ENCODE measurements around the gene FBXL15.

Gene FBXL15

DNA sequence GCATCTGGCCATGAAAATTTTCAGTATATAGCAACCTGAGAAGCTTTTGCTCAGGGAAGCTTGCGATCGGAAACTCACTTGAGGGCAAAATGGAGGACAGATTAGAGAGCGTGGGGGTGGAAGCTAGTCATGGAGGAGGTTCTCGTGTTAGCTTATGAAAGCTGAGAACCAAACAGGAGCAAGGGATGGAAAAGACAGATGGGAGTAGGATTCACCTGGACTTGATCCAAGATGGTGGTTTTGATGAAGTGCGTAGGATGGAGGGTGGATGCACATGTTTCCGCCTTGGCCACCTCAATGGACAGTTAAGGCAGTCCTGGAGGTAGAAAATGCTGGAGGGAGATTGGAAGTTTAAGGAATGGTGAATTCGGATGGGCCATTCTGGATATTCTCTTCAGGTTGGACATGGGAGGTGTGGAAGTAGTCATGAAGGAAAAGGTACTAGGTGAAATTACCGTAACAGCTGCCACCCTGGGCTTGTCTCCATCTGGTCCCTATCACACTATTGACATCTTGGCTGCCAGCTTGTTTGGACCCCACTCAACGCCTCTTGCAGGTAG, 37.0 kb downstream of the FBXL15 start:
- no peak for DNase-seq

DNA sequence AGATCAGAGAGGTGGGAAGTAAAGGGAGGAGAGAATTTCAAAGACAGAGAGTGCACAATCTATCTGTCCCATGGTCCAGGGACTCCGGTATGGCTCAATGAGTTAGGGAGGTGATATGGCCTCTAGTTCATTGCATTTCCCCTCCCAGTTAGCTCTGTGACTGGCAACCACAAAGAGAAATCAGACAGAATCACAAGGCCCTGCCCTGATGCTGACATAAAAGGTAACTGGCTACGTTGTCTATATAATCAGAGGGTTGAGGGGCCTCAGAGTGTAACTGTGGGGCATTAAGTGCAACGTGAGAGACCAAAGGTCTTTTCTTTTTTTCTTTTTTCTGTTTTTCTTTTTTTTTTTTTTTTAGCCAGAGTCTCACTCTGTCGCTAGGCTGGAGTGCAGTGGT, 38.0 kb downstream of the FBXL15 start:
- DNase-seq: no peak

DNA sequence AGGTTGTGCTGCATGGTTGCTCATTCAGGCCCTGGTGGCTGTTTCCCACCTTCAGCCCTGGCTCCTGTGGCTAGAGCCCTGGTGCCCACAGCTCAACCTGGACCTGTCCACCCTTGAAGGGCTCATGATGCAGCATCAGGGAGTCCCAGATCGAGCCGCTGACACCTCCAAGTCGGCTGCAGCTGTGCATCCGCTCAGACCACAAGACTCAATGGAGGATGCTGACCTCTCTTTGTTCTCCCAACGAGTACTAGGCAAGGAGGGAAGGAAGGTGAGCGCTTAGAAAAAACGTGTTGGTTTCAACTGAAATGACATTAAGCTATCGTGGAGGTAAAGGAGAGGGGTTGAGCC, 40.2 kb downstream of the FBXL15 start:
- no peak for DNase-seq

DNA sequence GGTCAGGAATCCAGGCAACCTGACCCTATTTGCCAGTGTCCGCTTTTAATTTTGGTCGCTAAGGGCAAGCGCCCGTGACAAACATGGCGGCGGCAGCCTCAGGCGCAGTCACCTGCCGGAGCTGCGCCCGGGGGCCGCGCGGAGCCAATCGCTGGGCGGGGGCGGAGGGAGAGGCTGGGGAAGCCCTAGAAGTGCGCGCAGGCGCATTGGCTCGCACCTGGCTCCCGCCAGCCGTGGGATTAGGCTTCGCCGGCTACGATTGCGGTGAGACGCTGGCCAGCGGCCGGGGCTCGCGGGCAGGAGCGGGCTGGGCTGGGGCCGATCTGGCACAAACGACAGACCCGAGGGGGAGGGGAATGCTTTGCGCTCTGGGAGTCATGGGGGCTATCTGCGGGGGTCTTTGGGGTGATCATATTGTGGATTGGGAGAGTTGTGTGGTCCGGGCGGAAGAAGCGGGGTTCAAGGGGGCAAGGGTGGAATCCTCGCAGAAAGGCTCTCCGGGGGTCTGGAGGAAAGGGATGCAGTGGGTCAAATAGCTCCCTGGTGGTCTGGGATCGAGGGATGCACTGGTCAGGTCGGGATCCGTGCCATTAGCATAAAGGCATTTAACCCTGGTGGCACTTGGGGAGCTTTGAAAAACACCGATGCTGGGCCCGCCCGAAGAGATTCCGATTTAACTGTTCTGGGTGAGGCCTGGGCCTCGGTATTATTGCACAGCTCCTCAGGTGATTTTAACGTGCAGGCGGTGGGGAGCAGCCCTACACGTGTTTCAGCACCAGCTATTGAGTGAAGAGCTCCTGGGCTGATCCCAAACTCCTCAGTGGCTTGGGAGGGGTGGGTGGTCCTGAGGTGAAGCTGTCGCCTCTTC, 40.8 kb downstream of the FBXL15 start:
- peak; percentile 96 for DNase-seq

DNA sequence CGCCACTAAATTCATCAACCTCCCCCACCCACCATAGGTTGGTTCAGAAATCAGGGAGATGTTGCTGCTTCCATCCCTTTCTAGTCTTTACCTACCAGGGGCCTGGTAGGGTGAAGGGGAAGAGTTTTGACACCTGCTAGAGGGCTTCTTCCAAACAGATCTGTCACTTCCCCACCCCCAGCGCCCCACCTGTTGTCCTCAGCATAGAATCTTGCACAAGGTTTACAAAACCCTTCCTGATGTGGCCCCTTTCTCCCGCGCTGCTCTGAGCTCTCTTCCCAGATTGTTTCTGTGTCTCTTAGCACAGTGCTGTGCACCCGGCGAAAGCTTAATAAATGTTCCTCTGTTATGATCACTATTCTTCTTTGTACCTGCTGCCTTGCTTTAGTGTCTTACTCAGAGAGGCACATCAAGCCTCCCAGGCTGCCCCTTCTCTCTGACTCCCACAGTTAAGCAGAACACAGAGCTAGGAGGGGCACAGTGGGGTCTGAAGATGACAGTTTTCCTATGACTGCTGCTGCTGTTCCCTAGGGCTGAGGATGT, 41.9 kb downstream of the FBXL15 start:
- DNase-seq: peak; percentile 50

DNA sequence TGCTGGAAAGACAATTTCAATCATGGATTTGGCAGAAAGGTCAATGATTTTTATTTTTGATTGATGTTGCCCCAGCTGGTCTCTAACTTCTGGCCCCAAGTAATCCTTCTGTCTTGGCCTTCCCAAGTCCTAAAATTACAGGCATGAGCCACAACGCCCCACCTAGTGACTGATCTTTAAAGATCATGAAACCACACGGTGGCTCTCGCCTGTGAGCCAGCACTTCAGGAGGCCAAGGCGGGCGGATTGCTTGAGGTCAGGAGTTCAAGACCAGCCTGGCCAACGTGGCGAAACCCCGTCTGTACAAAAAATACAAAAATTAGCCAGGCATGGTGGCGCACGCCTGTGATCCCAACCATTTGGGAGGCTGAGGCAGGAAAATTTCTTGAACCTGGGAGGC, 43.3 kb downstream of the FBXL15 start:
- no peak for DNase-seq

GRCh38 chr10:102465466-102465865, 44.8 kb downstream of the FBXL15 start:
- no peak for DNase-seq

DNA sequence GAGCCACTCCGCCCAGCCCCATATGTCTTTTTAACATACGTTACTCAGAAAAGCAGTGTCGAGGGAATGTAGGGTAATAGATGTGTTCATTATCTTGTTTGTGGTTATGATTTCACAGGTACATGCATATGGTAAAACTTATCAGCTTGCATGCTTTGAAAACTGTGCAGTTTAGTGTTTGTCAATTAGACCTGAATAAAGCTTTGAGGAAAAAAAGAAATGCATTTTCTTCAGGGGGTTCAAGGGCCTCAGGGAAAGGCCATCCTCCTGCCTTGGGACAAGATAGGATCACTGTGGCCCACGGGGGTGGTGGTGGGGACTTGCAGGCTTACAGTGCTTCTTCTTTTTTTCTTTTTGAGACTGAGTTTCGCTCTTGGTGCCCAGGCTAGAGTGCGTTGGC, 46.7 kb downstream of the FBXL15 start:
- no peak for DNase-seq

GRCh38 chr10:102467971-102468438, 47.4 kb downstream of the FBXL15 start:
- DNase-seq: no peak

DNA sequence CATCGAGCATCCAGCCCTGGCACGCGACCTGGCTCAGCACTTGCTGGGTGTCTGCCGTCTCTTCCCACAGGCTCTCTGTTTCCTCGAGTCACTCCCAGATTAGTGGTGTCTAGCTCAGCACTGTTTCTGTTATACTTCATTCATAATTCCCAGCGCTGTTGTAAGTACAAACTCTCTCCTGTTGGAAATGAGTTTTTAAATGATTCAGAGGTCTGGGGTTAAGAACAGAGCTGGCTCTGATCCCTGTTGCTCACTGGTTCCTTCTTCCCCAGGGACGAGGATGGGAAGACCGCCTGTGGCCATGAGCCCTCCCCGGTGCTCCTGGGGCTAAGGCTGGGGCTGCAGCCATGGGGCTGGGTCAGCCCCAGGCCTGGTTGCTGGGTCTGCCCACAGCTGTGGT, 48.0 kb downstream of the FBXL15 start:
- no peak for DNase-seq

DNA sequence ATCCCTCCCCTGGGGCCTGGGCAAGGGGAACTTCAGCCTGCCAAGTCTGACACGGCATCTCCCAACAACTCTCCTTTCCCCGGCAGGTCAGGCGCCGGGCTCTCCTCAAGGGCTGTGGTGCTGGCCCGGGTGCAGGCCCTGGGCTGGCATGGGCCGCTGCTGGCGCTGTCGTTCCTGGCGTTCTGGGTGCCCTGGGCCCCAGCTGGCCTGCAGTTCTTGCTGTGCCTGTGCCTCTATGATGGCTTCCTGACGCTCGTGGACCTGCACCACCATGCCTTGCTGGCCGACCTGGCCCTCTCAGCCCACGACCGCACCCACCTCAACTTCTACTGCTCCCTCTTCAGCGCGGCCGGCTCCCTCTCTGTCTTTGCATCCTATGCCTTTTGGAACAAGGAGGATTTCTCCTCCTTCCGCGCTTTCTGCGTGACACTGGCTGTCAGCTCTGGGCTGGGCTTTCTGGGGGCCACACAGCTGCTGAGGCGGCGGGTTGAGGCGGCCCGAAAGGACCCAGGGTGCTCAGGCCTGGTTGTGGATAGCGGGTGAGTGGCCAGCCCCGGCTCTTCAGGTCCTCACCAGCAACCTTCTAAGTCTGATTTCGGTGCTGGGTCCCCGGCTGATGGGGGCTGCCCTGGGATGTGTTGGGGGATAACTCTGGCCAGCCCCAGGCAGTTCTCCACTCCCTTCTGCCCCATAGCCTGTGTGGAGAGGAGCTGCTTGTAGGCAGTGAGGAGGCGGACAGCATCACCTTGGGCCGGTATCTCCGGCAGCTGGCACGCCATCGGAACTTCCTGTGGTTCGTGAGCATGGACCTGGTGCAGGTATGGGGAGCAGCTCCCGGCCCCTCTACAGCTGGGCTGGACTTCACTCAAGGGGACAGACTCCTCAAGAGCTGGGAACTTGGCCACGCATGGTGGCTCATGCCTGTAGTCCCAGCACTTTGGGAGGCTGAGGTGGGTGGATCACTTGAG, 50.2 kb downstream of the FBXL15 start:
- no peak for DNase-seq
